Stimulated activated CD8-positive, alpha-beta memory T cell treated with anti-CD3 and anti-CD28 coated beads, Interleukin-12 subunit alpha, Interleukin-12 subunit beta, amount 100 ng/mL, for 4 hours (primary cell): ENCODE results near the gene FMO2.

Experiments used
- DNase-seq: peaks from one replicate; pipeline ENCODE4 v3.0.0-alpha.2; 2020; ENCODE audit warnings: low read depth

The FMO2 gene

DNA sequence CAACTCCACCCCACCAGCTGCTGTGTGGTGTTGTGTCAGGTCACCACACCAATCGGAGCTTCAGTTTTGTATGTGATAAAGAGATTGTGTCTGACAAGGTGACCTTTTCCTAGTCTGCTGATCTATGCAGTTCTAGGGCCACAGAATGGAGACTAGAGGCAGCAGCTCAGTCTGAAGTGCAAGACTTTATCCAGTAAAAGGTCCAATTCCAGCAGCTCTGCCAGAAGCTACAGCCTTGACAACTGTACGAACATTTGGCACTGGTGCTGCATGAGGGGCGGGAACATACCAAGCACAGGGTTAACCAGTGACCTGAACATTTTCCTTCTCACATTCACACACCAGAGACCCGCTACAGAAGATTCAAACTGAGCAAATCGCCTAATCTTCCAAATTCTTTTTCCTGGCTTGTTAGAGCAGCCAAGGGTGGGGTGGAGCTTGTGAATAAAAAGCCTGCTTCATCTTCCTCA is 72.5 kb downstream of the FMO2 start:
- no peak for DNase-seq

DNA sequence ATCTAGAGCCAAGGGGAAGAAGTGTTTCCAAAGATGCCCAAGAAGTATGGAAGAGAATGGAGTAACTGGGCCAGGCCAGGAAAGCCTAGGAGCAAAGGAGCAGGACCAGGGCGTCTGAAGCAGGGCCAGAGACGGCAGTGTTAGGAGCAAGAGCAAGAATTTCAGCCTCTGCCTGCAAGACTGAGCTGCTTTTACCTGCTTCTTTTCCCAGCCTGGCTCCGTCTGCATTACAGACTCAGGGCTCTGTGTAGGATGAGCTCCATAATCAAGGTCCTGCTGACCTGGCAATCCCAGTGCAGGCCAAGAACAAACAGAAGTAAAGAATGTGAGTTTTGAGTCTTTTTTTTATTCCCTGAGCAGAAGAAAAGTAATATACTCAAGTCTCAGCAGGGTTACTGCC is 73.3 kb downstream of the FMO2 start:
- DNase-seq = no peak

DNA sequence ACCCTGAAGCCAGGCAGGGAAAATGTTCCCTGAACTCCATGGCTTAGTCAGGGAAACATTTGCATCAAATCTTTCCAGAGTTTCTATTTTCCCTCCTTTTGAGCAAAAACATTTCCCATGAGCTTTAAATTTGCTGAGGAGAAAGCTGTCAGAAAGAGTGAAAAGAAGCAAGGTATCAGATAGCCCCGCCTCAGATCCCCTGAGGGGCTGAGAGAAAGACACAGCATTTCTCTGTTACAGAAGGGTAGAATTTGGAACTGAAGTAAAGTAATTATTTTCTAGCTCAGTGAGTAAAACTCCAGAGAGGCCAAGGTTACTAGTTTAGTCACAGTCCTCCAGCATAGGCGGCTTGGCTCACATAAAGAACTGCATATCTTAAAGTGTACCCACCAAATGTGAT is 73.8 kb downstream of the FMO2 start:
- DNase-seq = no peak
